ENCODE measurements around the gene SLC16A3.

SLC16A3 gene

DNA sequence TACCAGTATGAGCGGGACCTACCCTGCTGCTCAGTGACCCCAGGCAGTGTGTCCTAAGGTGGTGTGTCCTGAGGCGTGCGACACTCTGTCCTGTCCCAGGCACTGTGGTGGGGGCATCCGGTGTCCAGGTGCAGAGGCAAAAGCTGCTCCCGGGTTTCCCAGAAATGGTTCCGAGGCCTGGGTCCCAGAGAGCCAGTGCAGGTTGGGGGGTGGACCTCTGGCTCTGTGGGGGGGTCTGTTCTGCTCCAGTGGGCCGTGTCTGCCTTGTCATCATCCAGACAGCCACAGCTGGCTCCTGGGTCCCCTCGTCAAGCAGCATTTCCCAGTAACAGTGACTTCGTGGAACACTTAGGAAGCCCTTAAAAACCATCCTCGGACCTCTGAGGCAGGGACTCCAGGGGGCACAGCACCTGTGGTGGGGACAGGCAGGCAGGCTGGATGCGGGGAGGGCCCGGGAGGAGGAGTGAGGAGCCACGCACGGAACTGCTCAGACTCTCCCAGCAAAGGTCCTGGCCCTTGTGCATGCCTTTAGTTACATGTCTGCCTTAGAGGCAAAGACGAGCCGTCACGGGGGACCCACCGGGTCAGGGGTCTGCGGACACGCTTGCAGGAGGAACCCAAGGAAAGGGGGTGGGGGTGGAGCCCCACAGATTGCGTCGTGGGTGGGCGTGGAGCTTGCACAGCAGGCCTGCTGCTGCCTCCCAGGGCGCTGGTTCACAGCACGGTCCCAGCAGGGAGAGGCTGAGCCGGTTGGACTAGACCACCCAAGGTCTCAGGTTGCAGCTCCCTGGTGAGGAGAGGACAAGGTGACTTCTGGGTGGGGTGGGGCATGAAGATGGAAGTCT is 5.6 kb downstream of the SLC16A3 start:
- TF ChIP-seq CTCF (IDR thresholded peaks at IDR 0.05): no peak

- TF ChIP-seq CTCF (IDR thresholded peaks at IDR 0.05): no peak
Measured at GRCh38 chr17:82235056-82235774, 6.4 kb downstream of the SLC16A3 start.

DNA sequence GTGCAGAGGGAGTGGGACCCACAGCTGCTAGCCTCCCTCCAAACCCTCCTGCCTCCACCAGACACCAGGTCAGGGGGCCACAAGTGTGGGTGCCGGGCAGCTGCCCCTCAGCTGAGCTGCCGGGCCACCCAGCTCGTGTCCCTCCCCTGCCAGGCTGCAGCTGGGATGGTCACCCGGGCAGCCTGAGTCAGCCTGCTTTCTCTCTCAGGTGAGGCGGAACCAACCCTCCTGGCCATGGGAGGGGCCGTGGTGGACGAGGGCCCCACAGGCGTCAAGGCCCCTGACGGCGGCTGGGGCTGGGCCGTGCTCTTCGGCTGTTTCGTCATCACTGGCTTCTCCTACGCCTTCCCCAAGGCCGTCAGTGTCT is 6.9 kb downstream of the SLC16A3 start:
- TF ChIP-seq CTCF (IDR thresholded peaks at IDR 0.05): no peak

DNA sequence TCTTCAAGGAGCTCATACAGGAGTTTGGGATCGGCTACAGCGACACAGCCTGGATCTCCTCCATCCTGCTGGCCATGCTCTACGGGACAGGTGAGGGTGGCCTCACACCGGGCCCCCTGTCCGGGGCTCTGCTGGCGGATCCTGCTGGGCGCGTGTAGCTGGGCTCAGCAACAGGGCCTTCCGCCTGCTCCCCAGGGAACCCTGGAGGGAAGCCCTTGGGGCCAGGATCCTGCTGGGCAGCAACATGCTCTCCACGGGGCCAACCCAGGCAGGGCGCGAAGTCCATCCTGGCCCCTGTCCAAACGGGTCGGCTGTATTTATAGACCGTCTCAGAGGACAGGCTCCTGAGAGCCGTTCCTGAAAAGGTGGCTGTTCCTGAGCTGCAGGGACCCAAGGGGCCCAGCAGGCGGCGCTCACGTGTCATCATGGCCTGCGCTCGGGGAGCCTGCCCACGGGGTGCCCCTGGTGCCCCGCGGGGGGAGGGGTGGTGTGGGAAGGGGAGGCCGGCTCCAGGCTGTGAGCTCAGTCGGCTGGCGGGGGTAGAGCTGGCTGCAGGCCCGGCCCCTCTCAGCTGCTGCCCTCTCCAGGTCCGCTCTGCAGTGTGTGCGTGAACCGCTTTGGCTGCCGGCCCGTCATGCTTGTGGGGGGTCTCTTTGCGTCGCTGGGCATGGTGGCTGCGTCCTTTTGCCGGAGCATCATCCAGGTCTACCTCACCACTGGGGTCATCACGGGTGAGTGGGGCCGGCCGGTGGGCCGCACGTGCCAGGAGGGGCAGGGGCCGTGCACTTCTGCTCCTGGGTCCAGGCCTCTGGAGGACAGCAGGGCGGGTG is 7.5 kb downstream of the SLC16A3 start:
- TF ChIP-seq CTCF (IDR thresholded peaks at IDR 0.05): peak; percentile 99

- TF ChIP-seq CTCF (IDR thresholded peaks at IDR 0.05): no peak
Measured at GRCh38 chr17:82237083-82237745, 8.4 kb downstream of the SLC16A3 start.

DNA sequence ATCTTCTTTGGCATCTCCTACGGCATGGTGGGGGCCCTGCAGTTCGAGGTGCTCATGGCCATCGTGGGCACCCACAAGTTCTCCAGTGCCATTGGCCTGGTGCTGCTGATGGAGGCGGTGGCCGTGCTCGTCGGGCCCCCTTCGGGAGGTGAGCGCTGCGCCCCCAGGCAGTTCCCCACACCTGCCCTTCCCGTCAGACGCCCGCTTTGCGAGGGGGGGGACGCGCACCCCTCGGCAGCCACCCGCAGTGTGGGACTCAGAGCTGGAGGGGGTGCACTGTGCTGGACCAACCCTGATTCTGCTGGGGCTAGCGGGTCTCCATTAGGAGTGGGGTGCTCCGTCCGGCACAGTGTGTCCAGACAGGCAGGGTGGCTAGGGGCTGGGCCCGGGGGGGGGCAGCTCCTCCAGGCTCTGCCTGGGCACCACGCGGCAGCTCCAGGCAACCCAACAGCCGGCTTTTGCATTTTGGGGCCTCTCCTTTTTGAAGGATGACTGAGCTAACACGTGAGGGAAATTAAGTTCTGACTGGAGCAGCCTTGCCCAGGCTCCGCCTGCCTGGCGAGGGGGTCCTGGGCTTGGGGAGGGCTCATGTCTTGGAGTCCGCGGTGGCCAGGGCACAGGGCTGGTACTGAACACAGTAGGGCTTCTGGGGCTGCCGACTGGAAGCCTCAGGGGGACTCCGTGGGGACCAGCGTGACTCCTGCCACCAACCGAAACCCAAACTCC is 9.1 kb downstream of the SLC16A3 start:
- no peak for TF ChIP-seq CTCF (IDR thresholded peaks at IDR 0.05)
